Lower lobe of right lung (tissue), 2 donors: ENCODE data around the gene B4GALNT2. TPM values are rescaled to one million over a fixed set of nuclear protein-coding genes. Genes with fewer than 3 reads are reported as not detected.

Experiments used
- ATAC-seq, 2 donors: fragments of 200-7000 bp; cut with Tn5 transposase; one replicate each; pipeline ENCODE4 v1.9.1; 2020 to 2022; ENCODE audit warnings: mild to moderate bottlenecking in 2 of 2, moderate library complexity in 2 of 2
- DNase-seq: peaks from one replicate; pipeline ENCODE4 v3.0.0-alpha.2; 2020
- H3K27ac ChIP-seq: fragments of 200-600 bp; one replicate; pipeline ENCODE4 v1.8.0; 2022
- H3K27me3 ChIP-seq: fragments of 200-600 bp; one replicate; pipeline ENCODE4 v1.8.0; 2022; ENCODE audit warnings: low read depth
- H3K36me3 ChIP-seq: fragments of 200-600 bp; one replicate; pipeline ENCODE4 v1.8.0; 2022; ENCODE audit warnings: mild to moderate bottlenecking
- H3K4me1 ChIP-seq: fragments of 200-600 bp; one replicate; pipeline ENCODE4 v1.8.0; 2022
- H3K4me3 ChIP-seq: fragments of 200-600 bp; one replicate; pipeline ENCODE4 v1.8.0; 2022; ENCODE audit warnings: mild to moderate bottlenecking
- H3K9me3 ChIP-seq: fragments of 200-600 bp; one replicate; pipeline ENCODE4 v1.8.0; 2022
- CTCF ChIP-seq: fragments of 200-600 bp; IDR thresholded peaks from one replicate; pipeline ENCODE4 v1.8.0; 2022; ENCODE audit warnings: antibody characterized with exemption, mild to moderate bottlenecking
- intact Hi-C: fragments of 100-400 bp; cut with DNase I; formaldehyde crosslinking; loops from one replicate; pipeline ENCODE4 v1.11.0; 2022
- total RNA-seq: library from RNA; stranded (reverse); fragmentation: NEBNext Ultra II Directional; extraction: Animal tissue kit (Norgen Biotek cat#: 25700); gene quantifications from one replicate; pipeline ENCODE4 v1.2.1, GENCODE V29; 2021
- donor health status: DM: no; HTN: yes; CAD: no; lungs with severe emphysema.

The B4GALNT2 gene
- total RNA-seq, 1 donor from 2014 or later = 0.15 TPM

- intact Hi-C loops = loop anchor here (10.0 kb wide), 1 partner anchor 50 kb away; no protein-coding TSS in a partner anchor
- Histone ChIP-seq H3K27ac (no peak overlapping the region), H3K4me3 (peak overlapping the region; percentile 41), H3K27me3 (peaks cover 39% of the 10 kb centered on the region), H3K9me3 (no peaks in the 10 kb centered on the region), H3K4me1 (peaks cover 32% of the 10 kb centered on the region), H3K36me3 (peaks cover 7% of the 10 kb centered on the region)
- no peak for TF ChIP-seq CTCF
- no peak for DNase-seq
- ATAC-seq = no peak
Measured at GRCh38 chr17:49224997-49225337, 92.4 kb downstream of the B4GALNT2 start.

DNA sequence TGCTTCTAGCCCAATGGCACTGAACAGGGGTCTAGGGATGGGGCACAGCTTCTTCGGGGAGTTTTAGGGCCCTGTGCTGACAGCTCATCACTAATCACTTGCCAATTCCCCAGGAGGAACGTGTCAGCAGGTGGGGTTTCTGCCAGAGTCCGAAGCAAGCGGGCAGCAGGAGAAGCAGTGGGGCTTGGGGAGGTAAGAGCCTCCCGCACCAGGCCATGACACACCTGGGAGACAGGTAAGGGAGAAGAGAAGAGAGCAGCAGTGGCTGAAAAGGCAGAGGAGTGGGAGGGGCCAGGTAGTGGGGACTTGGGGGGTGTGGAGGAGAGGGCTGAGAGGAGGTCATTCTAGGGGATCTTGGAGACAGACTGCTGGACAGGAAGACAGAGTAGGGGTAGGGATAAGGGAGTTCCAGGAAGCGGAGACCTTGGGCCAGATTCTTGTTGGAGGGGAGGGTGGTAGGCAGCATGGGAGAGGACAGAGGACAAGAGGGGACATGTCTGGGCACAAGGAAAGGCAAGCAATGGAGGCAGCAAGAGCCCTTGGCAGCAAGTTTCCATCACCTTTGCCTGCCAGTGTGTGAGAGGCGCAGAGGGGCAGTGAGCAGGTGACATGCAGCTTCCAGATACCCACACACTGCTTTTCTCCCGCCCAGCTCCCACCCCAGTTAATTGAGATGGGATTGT is 93.1 kb downstream of the B4GALNT2 start:
- intact Hi-C loops = loop anchor here (10.0 kb wide), 1 partner anchor 51 kb away; no protein-coding TSS in a partner anchor

More for the DNA sequence above, 93.1 kb downstream of the B4GALNT2 start:
- TF ChIP-seq CTCF = no peak
- peaks cover 37% of the 10 kb centered on the region for H3K4me1 ChIP-seq
- no peaks in the 10 kb centered on the region for H3K9me3 ChIP-seq
- no peak overlapping the region for H3K27ac ChIP-seq
- ATAC-seq (no peak), DNase-seq (no peak)
- no peak overlapping the region for H3K4me3 ChIP-seq
- H3K27me3 ChIP-seq = peaks cover 42% of the 10 kb centered on the region
- peaks cover 4% of the 10 kb centered on the region for H3K36me3 ChIP-seq

Other genes starting within 250 kb of the B4GALNT2 start
- 42.6 TPM for gene ATP5MC1, start 240.0 kb upstream of the B4GALNT2 start, total RNA-seq
- gene UBE2Z, start 224.4 kb upstream of the B4GALNT2 start, total RNA-seq = 65.0 TPM
- 76.9 TPM for gene SNF8, start 187.9 kb upstream of the B4GALNT2 start, total RNA-seq
- not detected for gene GIP, start 164.2 kb upstream of the B4GALNT2 start, total RNA-seq
- not detected for gene IGF2BP1, start 135.4 kb upstream of the B4GALNT2 start, total RNA-seq
- 21.1 TPM for gene GNGT2, start 77.8 kb downstream of the B4GALNT2 start, total RNA-seq
- 46.8 TPM for gene ABI3, start 77.9 kb downstream of the B4GALNT2 start, total RNA-seq
- 1.9 TPM for gene PHOSPHO1, start 98.0 kb downstream of the B4GALNT2 start, total RNA-seq
- gene ZNF652, start 229.5 kb downstream of the B4GALNT2 start, total RNA-seq = 49.0 TPM